ENCODE results near the gene KCNA2.

The KCNA2 gene

DNA sequence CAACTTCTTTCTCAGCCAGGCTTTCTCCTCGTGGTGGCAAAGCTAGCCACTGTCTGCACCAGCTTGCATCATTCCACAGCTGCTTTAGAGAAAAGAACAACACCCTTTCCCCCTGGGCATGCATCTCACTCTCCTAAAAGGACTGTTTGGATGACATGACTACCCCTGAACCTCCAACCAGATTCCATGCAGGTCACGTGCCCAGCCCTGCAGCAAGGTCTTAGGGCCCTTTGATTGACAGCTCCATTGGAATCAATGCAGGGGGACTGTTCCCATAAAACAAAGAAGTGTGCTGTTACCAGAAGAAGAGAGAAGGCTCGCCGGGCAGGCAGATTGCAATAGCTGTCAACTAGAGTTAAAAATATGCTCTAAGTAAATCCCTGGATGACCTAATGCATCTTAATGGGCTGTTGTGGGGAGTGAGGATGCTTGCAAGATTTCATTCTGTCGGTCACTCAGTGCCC is 24.4 kb downstream of the KCNA2 start:
- H3K27ac Mint-ChIP-seq = no peak overlapping the region
- H3K4me1 Mint-ChIP-seq = no peaks in the 10 kb centered on the region
- TF ChIP-seq, protein P1, sequence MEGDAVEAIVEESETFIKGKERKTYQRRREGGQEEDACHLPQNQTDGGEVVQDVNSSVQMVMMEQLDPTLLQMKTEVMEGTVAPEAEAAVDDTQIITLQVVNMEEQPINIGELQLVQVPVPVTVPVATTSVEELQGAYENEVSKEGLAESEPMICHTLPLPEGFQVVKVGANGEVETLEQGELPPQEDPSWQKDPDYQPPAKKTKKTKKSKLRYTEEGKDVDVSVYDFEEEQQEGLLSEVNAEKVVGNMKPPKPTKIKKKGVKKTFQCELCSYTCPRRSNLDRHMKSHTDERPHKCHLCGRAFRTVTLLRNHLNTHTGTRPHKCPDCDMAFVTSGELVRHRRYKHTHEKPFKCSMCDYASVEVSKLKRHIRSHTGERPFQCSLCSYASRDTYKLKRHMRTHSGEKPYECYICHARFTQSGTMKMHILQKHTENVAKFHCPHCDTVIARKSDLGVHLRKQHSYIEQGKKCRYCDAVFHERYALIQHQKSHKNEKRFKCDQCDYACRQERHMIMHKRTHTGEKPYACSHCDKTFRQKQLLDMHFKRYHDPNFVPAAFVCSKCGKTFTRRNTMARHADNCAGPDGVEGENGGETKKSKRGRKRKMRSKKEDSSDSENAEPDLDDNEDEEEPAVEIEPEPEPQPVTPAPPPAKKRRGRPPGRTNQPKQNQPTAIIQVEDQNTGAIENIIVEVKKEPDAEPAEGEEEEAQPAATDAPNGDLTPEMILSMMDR (IDR thresholded peaks at IDR 0.05; ENCODE audit: unreplicated experiment in 3 of 3) = no peak
- no peaks in the 10 kb centered on the region for H3K9me3 Mint-ChIP-seq
- no peak overlapping the region for H3K4me3 Mint-ChIP-seq
- H3K36me3 Mint-ChIP-seq (ENCODE audit: low read depth) = no peaks in the 10 kb centered on the region
- H3K27me3 Mint-ChIP-seq (ENCODE audit: low read depth) = peaks cover 24% of the 10 kb centered on the region

DNA sequence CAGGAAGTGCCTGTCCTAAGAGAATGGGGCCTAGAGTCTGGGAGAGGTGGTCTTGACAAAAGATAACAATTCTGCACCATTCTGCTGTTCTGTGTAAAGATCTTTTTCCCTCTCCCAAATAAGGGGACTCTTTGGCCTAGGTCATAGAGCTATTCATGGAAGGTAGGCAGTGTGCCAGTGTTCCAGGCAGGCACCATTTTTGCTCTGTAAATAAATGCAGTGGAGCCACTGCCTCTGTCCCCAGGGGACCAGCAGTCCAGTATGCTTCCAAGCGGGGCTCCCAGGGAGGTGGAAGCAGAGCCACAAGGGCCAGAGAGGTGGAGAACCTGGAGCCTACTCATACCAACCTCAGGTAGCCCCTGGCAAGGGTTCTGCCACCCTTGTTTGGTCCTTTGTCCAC is 25.9 kb downstream of the KCNA2 start:
- no peaks in the 10 kb centered on the region for H3K9me3 Mint-ChIP-seq
- peaks cover 34% of the 10 kb centered on the region for H3K27me3 Mint-ChIP-seq (ENCODE audit: low read depth)
- TF ChIP-seq, protein P1 (IDR thresholded peaks at IDR 0.05; ENCODE audit: unreplicated experiment in 3 of 3) = no peak
- H3K4me1 Mint-ChIP-seq = no peaks in the 10 kb centered on the region
- H3K36me3 Mint-ChIP-seq (ENCODE audit: low read depth) = no peaks in the 10 kb centered on the region
- H3K27ac Mint-ChIP-seq = no peak overlapping the region
- no peak overlapping the region for H3K4me3 Mint-ChIP-seq

DNA sequence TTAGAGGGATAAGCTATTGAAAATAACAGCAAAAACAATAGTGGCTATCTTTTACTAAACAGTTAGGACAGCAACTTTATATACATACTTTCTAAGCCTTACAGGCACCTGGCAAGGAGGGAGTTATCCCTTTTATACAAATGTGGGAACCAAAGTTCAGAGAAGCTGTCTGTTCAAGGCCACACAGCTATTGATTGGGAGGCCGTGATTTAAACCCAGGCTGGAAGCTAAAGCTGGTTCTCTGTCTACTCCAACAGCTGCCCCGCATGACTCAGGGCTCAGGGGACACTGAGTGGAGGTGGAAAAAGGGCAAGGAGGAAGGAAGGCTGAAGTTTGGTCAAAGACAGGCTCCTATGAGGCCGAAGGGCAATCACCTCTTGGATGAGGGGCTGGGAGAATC is 26.7 kb downstream of the KCNA2 start:
- Mint-ChIP-seq H3K36me3 (ENCODE audit: low read depth) (no peaks in the 10 kb centered on the region), H3K4me3 (no peak overlapping the region), H3K9me3 (no peaks in the 10 kb centered on the region), H3K27ac (no peak overlapping the region), H3K4me1 (no peaks in the 10 kb centered on the region), H3K27me3 (ENCODE audit: low read depth) (peaks cover 28% of the 10 kb centered on the region)
- TF ChIP-seq, protein P1 (IDR thresholded peaks at IDR 0.05; ENCODE audit: unreplicated experiment in 3 of 3) = no peak

DNA sequence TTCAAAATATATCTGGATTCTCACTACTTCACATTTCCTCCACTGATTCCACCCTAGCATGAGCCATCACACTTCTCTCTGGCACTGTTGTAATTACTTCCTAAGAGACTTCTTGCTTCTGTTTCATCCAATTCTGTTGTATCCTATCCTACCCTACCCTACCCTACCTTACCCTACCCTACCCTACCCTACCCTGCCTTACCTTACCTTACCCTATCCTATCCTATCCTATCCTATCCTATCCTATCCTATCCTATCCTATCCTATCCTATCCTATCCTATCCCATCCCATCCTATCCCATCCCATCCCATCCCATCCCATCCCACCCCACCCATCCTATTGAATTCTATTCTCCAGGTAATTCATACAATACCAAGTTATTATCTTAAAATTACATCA is 29.7 kb downstream of the KCNA2 start:
- Mint-ChIP-seq H3K4me1 (no peaks in the 10 kb centered on the region), H3K27ac (no peak overlapping the region), H3K27me3 (ENCODE audit: low read depth) (peaks cover 30% of the 10 kb centered on the region), H3K9me3 (no peaks in the 10 kb centered on the region), H3K4me3 (no peak overlapping the region), H3K36me3 (ENCODE audit: low read depth) (no peaks in the 10 kb centered on the region)
- TF ChIP-seq, protein P1 (IDR thresholded peaks at IDR 0.05; ENCODE audit: unreplicated experiment in 3 of 3) = no peak

GRCh38 chr1:110573314-110573713 is 32.8 kb downstream of the KCNA2 start:
- Mint-ChIP-seq H3K9me3 (no peaks in the 10 kb centered on the region), H3K27me3 (ENCODE audit: low read depth) (peaks cover 34% of the 10 kb centered on the region), H3K27ac (no peak overlapping the region), H3K4me3 (no peak overlapping the region), H3K36me3 (ENCODE audit: low read depth) (no peaks in the 10 kb centered on the region), H3K4me1 (no peaks in the 10 kb centered on the region)
- TF ChIP-seq, protein P1 (IDR thresholded peaks at IDR 0.05; ENCODE audit: unreplicated experiment in 3 of 3) = no peak

DNA sequence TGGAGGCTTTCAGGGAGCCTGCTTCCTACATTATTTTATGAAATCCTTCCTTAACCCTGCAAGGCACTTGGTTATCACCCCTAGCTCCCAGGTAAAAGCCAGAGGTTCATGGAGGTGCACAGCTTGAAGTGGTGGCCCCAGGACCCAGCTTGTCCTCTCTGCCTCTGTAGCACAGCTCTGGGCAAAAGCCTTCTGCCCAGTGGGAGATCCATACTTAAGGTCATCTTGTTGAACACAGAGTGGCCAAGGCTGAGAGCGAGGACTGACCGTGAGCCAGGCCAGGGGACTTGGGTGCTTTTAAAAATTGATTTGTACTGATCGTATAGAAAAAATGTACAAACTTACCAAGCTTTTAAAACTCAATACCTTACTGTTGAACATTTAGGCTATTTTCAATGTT is 33.4 kb downstream of the KCNA2 start:
- TF ChIP-seq, protein P1 (IDR thresholded peaks at IDR 0.05; ENCODE audit: unreplicated experiment in 3 of 3) = no peak
- no peaks in the 10 kb centered on the region for H3K4me1 Mint-ChIP-seq

More for the DNA sequence above, 33.4 kb downstream of the KCNA2 start:
- Mint-ChIP-seq H3K4me3 (no peak overlapping the region), H3K27me3 (ENCODE audit: low read depth) (peaks cover 34% of the 10 kb centered on the region), H3K36me3 (ENCODE audit: low read depth) (no peaks in the 10 kb centered on the region), H3K27ac (no peak overlapping the region), H3K9me3 (no peaks in the 10 kb centered on the region)
